H1 (cell line): ENCODE results near the gene CHST13. TPM values are rescaled to one million over a fixed set of nuclear protein-coding genes. Genes with fewer than 3 reads are reported as not detected.

ENCODE experiments used
- ASH2L ChIP-seq: fragments of 200-600, 300-600 bp; sonication (generic); IDR thresholded peaks from one replicate; pipeline ENCODE4 v1.7.1; 2017; ENCODE audit warnings: low read length
- GABPA ChIP-seq: IDR thresholded peaks from 2 replicates; pipeline ENCODE4 v1.6.1; 2011; ENCODE audit warnings: mild to moderate bottlenecking, low read length, moderate library complexity, borderline replicate concordance; ENCODE audit not compliant: insufficient read depth
- PHF8 ChIP-seq: fragments of 200-600 bp; sonication (generic); conservative IDR thresholded peaks from 2 replicates; pipeline ENCODE4 v1.7.1; 2012; ENCODE audit warnings: low read depth, mild to moderate bottlenecking, inconsistent platforms, low read length, moderate library complexity
- polyA plus RNA-seq, 7 experiments: library from polyadenylated mRNA; depleted of rRNA in 3 of 7; stranded (reverse) in 5 of 7; unstranded in 2 of 7; fragments of >200 nt in 5 of 7; fragments of 200-250 nt in 2 of 7; gene quantifications; 1 replicate in 5 of 7; 2 replicates in 1 of 7; 4 replicates in 1 of 7; pipeline versions ENCODE4 v1.2.1 to v1.2.3, GENCODE V29; 2011 to 2013; ENCODE audit warnings: missing spikeins in 2 of 7, mixed read lengths in 2 of 7
- total RNA-seq: library from RNA; stranded (reverse); fragmentation: NEBNext Ultra II Directional; extraction: Animal tissue kit (Norgen Biotek cat#: 25700); gene quantifications from 2 replicates; pipeline ENCODE4 v1.2.1, GENCODE V29; 2021

The CHST13 gene
- total and polyA plus RNA-seq, 2 of the 8 experiments (the other 6 are each of a cell fraction or from before 2014, with no cell fraction given), result 5.4 to 11.7 TPM

GRCh38 chr3:126571078-126571477 is 47.1 kb downstream of the CHST13 start (continued):
- no peak for TF ChIP-seq PHF8
- no peak for TF ChIP-seq GABPA
- no peak for TF ChIP-seq ASH2L
